ENCODE data around the gene SIGLEC1.

SIGLEC1 gene

GRCh38 chr20:3752386-3752759, 40.0 kb upstream of the SIGLEC1 start:
- Histone ChIP-seq H3K9me3 (ENCODE audit: control insufficient read depth, low read length) (no peaks in the 10 kb centered on the region), H3K4me1 (ENCODE audit: control insufficient read depth, insufficient read depth, low read length) (peaks cover 18% of the 10 kb centered on the region), H3K9ac (ENCODE audit: low read length) (no peak overlapping the region), H3K4me3 (ENCODE audit: low read length) (no peak overlapping the region), H3K36me3 (ENCODE audit: control insufficient read depth, insufficient read depth, low read length, severe bottlenecking) (peaks cover 9% of the 10 kb centered on the region), H3K27me3 (replicated peaks; ENCODE audit: control insufficient read depth, insufficient read depth, low read length) (no peaks in the 10 kb centered on the region)
- DNase-seq (ENCODE audit: low read depth): no peak

GRCh38 chr20:3751675-3752385, 39.4 kb upstream of the SIGLEC1 start:
- H3K36me3 ChIP-seq (ENCODE audit: control insufficient read depth, insufficient read depth, low read length, severe bottlenecking): peaks cover 9% of the 10 kb centered on the region
- H3K9me3 ChIP-seq (ENCODE audit: control insufficient read depth, low read length): no peaks in the 10 kb centered on the region
- no peak overlapping the region for H3K4me3 ChIP-seq (ENCODE audit: low read length)
- no peak for DNase-seq (ENCODE audit: low read depth)
- no peak overlapping the region for H3K9ac ChIP-seq (ENCODE audit: low read length)
- H3K4me1 ChIP-seq (ENCODE audit: control insufficient read depth, insufficient read depth, low read length): peaks cover 12% of the 10 kb centered on the region
- H3K27me3 ChIP-seq (replicated peaks; ENCODE audit: control insufficient read depth, insufficient read depth, low read length): peaks cover 3% of the 10 kb centered on the region

GRCh38 chr20:3751305-3751674, 38.9 kb upstream of the SIGLEC1 start:
- H3K9ac ChIP-seq (ENCODE audit: low read length): no peak overlapping the region
- no peak overlapping the region for H3K4me3 ChIP-seq (ENCODE audit: low read length)
- no peaks in the 10 kb centered on the region for H3K9me3 ChIP-seq (ENCODE audit: control insufficient read depth, low read length)
- peaks cover 3% of the 10 kb centered on the region for H3K27me3 ChIP-seq (replicated peaks; ENCODE audit: control insufficient read depth, insufficient read depth, low read length)
- peaks cover 7% of the 10 kb centered on the region for H3K4me1 ChIP-seq (ENCODE audit: control insufficient read depth, insufficient read depth, low read length)
- DNase-seq (ENCODE audit: low read depth): no peak
- peaks cover 9% of the 10 kb centered on the region for H3K36me3 ChIP-seq (ENCODE audit: control insufficient read depth, insufficient read depth, low read length, severe bottlenecking)

GRCh38 chr20:3749689-3750531, 37.5 kb upstream of the SIGLEC1 start:
- Histone ChIP-seq H3K9me3 (ENCODE audit: control insufficient read depth, low read length) (no peaks in the 10 kb centered on the region), H3K9ac (ENCODE audit: low read length) (no peak overlapping the region), H3K4me1 (ENCODE audit: control insufficient read depth, insufficient read depth, low read length) (no peaks in the 10 kb centered on the region), H3K27me3 (replicated peaks; ENCODE audit: control insufficient read depth, insufficient read depth, low read length) (peaks cover 7% of the 10 kb centered on the region), H3K36me3 (ENCODE audit: control insufficient read depth, insufficient read depth, low read length, severe bottlenecking) (peaks cover 1% of the 10 kb centered on the region), H3K4me3 (ENCODE audit: low read length) (no peak overlapping the region)
- no peak for DNase-seq (ENCODE audit: low read depth)

- no peaks in the 10 kb centered on the region for H3K36me3 ChIP-seq (ENCODE audit: control insufficient read depth, insufficient read depth, low read length, severe bottlenecking)
- H3K9me3 ChIP-seq (ENCODE audit: control insufficient read depth, low read length): no peaks in the 10 kb centered on the region
- H3K9ac ChIP-seq (ENCODE audit: low read length): no peak overlapping the region
- no peak for DNase-seq (ENCODE audit: low read depth)
- H3K4me1 ChIP-seq (ENCODE audit: control insufficient read depth, insufficient read depth, low read length): no peaks in the 10 kb centered on the region
- H3K27me3 ChIP-seq (replicated peaks; ENCODE audit: control insufficient read depth, insufficient read depth, low read length): peaks cover 7% of the 10 kb centered on the region
- H3K4me3 ChIP-seq (ENCODE audit: low read length): no peak overlapping the region
Observed at GRCh38 chr20:3749087-3749688, 36.8 kb upstream of the SIGLEC1 start.

- H3K4me1 ChIP-seq (ENCODE audit: control insufficient read depth, insufficient read depth, low read length): no peaks in the 10 kb centered on the region
- no peaks in the 10 kb centered on the region for H3K9me3 ChIP-seq (ENCODE audit: control insufficient read depth, low read length)
- H3K36me3 ChIP-seq (ENCODE audit: control insufficient read depth, insufficient read depth, low read length, severe bottlenecking): no peaks in the 10 kb centered on the region
- H3K9ac ChIP-seq (ENCODE audit: low read length): no peak overlapping the region
- DNase-seq (ENCODE audit: low read depth): no peak
- no peak overlapping the region for H3K4me3 ChIP-seq (ENCODE audit: low read length)
- H3K27me3 ChIP-seq (replicated peaks; ENCODE audit: control insufficient read depth, insufficient read depth, low read length): peaks cover 7% of the 10 kb centered on the region
Observed at GRCh38 chr20:3748073-3748472, 35.7 kb upstream of the SIGLEC1 start.

GRCh38 chr20:3747471-3747870, 35.1 kb upstream of the SIGLEC1 start:
- H3K4me3 ChIP-seq (ENCODE audit: low read length): no peak overlapping the region
- DNase-seq (ENCODE audit: low read depth): no peak
- no peaks in the 10 kb centered on the region for H3K9me3 ChIP-seq (ENCODE audit: control insufficient read depth, low read length)
- peaks cover 7% of the 10 kb centered on the region for H3K27me3 ChIP-seq (replicated peaks; ENCODE audit: control insufficient read depth, insufficient read depth, low read length)
- H3K9ac ChIP-seq (ENCODE audit: low read length): no peak overlapping the region
- no peaks in the 10 kb centered on the region for H3K36me3 ChIP-seq (ENCODE audit: control insufficient read depth, insufficient read depth, low read length, severe bottlenecking)
- no peaks in the 10 kb centered on the region for H3K4me1 ChIP-seq (ENCODE audit: control insufficient read depth, insufficient read depth, low read length)

GRCh38 chr20:3745686-3746173, 33.3 kb upstream of the SIGLEC1 start:
- no peak for DNase-seq (ENCODE audit: low read depth)
- Histone ChIP-seq H3K4me1 (ENCODE audit: control insufficient read depth, insufficient read depth, low read length) (no peaks in the 10 kb centered on the region), H3K27me3 (replicated peaks; ENCODE audit: control insufficient read depth, insufficient read depth, low read length) (peaks cover 8% of the 10 kb centered on the region), H3K36me3 (ENCODE audit: control insufficient read depth, insufficient read depth, low read length, severe bottlenecking) (no peaks in the 10 kb centered on the region), H3K9me3 (ENCODE audit: control insufficient read depth, low read length) (no peaks in the 10 kb centered on the region), H3K4me3 (ENCODE audit: low read length) (no peak overlapping the region), H3K9ac (ENCODE audit: low read length) (no peak overlapping the region)

GRCh38 chr20:3744806-3745685, 32.6 kb upstream of the SIGLEC1 start:
- DNase-seq (ENCODE audit: low read depth): no peak
- H3K36me3 ChIP-seq (ENCODE audit: control insufficient read depth, insufficient read depth, low read length, severe bottlenecking): no peaks in the 10 kb centered on the region
- no peaks in the 10 kb centered on the region for H3K4me1 ChIP-seq (ENCODE audit: control insufficient read depth, insufficient read depth, low read length)
- no peaks in the 10 kb centered on the region for H3K9me3 ChIP-seq (ENCODE audit: control insufficient read depth, low read length)
- H3K9ac ChIP-seq (ENCODE audit: low read length): no peak overlapping the region
- peaks cover 11% of the 10 kb centered on the region for H3K27me3 ChIP-seq (replicated peaks; ENCODE audit: control insufficient read depth, insufficient read depth, low read length)
- H3K4me3 ChIP-seq (ENCODE audit: low read length): no peak overlapping the region

- no peak for DNase-seq (ENCODE audit: low read depth)
- Histone ChIP-seq H3K9ac (ENCODE audit: low read length) (no peak overlapping the region), H3K4me1 (ENCODE audit: control insufficient read depth, insufficient read depth, low read length) (peaks cover 4% of the 10 kb centered on the region), H3K36me3 (ENCODE audit: control insufficient read depth, insufficient read depth, low read length, severe bottlenecking) (no peaks in the 10 kb centered on the region), H3K27me3 (replicated peaks; ENCODE audit: control insufficient read depth, insufficient read depth, low read length) (peaks cover 11% of the 10 kb centered on the region), H3K9me3 (ENCODE audit: control insufficient read depth, low read length) (no peaks in the 10 kb centered on the region), H3K4me3 (ENCODE audit: low read length) (no peak overlapping the region)
Observed at GRCh38 chr20:3744037-3744436, 31.6 kb upstream of the SIGLEC1 start.
